Cardiac fibroblast (primary cell): ENCODE data around the gene SCRN1.
"Not testable (repeated sequence)": the region's sequence is repeated elsewhere in the genome, so short reads cannot be mapped to it uniquely, and the experiment has no call there.

Source experiments
- DNase-seq, 2 donors: peaks; one replicate each; pipeline versions ENCODE4 v3.0.0 to v3.0.0-alpha.2; 2010; ENCODE audit warnings: low read depth in 2 of 2
- H3K4me3 ChIP-seq, 2 donors: replicated peaks in 1 of 2; 1 replicate in 1 of 2; 2 replicates in 1 of 2; pipeline ENCODE4 v1.5.1; 2011; ENCODE audit warnings: low read depth in 2 of 2, low read length in 2 of 2, mild to moderate bottlenecking in 2 of 2, moderate library complexity in 1 of 2
- TF ChIP-seq, protein P1 (sequence below): IDR thresholded peaks from one replicate; pipeline ENCODE4 v1.5.1; 2011; ENCODE audit warnings: low read depth, mild to moderate bottlenecking, low read length, inconsistent platforms

Gene SCRN1

DNA sequence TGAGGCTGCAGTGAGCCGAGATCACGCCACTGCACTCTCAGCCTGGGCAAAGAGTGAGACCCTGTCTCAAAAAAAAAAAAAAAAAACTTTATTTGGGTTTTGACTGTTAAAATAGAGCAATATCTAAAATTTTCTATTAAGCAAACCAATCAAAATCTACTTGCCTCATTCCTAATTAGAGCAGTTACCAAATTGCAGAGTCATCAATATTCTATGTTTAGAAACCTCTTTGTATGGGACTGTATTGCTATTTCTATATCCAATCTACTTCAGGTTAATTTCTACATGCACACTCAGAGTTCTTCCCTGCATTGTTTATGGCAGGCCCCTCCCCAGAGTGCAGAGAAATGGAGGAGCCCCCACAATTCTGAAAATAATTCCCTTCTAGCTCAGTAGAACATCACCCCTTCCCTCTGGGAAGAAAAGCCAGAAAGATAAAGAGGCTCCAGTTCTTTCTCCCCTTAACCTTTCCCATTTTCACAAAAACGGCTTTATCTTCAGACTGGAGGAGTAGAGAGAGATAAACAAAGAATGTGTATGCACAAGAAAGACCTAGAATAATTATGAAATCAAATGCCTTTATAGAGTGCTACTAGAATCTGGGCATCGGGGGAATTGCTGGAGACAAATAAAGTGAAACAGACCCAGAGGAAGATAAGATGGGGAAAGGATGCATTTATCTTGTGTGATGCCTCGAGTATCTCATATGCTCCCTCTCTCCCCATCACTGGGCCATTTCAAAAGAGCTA, 17.9 kb downstream of the SCRN1 start:
- DNase-seq: peak in 1 of 2 donors; percentile 41
- TF ChIP-seq, protein P1, sequence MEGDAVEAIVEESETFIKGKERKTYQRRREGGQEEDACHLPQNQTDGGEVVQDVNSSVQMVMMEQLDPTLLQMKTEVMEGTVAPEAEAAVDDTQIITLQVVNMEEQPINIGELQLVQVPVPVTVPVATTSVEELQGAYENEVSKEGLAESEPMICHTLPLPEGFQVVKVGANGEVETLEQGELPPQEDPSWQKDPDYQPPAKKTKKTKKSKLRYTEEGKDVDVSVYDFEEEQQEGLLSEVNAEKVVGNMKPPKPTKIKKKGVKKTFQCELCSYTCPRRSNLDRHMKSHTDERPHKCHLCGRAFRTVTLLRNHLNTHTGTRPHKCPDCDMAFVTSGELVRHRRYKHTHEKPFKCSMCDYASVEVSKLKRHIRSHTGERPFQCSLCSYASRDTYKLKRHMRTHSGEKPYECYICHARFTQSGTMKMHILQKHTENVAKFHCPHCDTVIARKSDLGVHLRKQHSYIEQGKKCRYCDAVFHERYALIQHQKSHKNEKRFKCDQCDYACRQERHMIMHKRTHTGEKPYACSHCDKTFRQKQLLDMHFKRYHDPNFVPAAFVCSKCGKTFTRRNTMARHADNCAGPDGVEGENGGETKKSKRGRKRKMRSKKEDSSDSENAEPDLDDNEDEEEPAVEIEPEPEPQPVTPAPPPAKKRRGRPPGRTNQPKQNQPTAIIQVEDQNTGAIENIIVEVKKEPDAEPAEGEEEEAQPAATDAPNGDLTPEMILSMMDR: no peak
- H3K4me3 ChIP-seq: no peak overlapping the region

DNA sequence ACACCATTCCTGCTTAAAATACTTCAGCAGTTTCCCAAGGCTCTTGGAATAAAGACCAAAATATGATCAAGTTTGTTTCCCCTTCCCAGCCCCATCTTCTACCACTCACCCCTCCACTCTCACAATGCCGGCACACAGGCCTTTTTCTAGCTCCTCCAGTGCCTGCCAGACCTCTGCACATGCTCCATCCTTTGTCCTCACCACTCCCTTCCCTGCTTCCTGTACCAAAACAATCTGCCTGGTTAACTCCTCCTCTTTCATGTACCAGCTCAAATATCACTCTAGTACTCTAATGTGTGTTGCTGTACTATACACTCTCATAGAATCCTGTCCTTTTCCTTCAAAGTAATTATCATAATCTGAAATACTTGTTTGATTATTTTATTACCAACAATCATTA, 19.4 kb downstream of the SCRN1 start:
- no peak for DNase-seq
- H3K4me3 ChIP-seq: no peak overlapping the region
- TF ChIP-seq, protein P1: no peak

DNA sequence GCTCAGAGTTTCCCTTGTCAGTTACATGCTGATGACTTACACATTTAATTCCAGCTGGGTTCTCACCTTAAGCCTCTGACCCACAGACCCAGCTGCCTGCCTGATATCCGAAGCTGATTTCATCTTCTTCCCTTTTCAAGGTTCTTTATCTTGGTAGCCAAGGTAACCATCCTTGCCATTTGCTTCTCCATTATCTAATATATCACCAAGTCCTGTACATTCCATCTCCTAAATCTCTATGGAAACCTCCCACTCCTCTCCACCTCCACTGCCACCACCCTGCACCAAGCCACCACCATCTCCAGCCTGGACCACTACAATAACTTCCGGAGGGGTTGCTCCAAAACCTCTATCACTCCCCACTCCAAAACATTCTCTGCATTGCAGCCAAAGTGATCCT, 19.9 kb downstream of the SCRN1 start:
- TF ChIP-seq, protein P1: no peak
- no peak for DNase-seq
- H3K4me3 ChIP-seq: no peak overlapping the region

DNA sequence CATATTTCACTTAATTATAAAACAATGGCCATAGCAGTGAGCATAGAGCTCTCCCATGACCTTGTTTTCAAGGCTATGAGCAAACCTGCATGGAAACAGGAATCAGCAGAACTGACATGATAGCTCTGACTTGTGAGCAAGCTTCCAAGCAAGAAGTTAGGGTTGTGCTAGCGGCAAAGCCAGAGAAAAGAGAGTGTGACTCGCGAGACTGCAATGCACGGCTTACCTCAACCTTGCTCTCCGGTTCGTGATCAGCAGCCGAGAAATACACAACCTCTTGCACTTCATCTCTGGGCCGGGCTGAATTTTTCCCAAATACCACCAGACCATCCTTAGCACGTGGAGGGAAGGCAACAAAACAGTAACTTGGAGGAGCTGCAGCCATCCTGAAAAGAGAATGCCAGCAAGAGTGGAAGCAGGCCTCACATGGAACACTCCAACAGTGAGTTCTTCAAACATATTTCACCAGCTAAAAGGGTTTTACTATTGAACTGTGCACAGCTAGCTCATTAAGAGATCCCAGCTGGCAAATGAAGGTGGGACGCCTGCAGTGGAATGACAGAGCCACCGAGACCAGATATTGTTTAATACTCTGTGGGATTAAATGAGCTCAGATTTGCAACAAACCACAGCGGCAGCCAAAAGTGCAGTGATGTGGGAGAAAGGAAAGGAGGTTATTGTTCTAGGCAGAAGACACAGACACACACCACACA, 20.8 kb downstream of the SCRN1 start:
- TF ChIP-seq, protein P1: no peak
- no peak overlapping the region for H3K4me3 ChIP-seq
- DNase-seq: peak; percentile 62 to 70

DNA sequence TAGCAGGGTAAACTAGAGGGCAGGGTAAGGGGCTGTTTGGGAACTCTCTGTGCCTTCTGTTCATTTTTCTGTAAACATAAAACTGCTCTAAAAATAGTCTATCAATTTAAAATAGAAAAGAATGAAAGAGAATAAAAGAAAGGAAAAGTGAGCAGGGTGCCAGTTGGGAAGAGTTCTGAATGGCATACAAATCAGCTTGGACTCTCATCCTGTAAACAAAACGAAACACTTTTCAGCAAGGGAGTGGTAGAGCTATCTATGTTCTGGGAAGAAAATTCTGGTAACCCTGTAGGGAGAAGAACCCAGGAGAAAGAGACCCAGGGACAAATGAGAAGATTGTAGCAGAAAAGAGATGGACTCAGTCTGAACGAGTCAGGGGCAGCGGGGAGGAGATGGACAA, 24.6 kb downstream of the SCRN1 start:
- DNase-seq: no peak
- no peak overlapping the region for H3K4me3 ChIP-seq
- TF ChIP-seq, protein P1: no peak

DNA sequence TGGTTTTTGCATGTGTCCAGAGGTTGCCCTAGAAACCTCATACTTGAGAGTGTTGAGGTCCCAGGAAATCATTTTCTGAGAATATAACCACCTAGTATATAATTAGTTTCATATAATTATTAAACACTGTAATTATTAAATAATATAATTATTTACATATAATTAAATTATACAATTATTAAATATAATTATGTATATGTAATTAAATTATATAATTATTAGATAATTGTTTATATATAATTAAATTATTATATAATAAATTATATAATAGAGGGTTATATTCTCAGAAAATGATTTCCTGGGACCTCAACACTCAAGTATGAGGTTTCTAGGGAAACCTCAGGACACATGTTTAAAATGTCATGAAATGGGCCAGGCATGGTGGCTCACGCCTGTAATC, 27.6 kb downstream of the SCRN1 start:
- H3K4me3 ChIP-seq: no peak overlapping the region
- TF ChIP-seq, protein P1: no peak
- DNase-seq: no peak

DNA sequence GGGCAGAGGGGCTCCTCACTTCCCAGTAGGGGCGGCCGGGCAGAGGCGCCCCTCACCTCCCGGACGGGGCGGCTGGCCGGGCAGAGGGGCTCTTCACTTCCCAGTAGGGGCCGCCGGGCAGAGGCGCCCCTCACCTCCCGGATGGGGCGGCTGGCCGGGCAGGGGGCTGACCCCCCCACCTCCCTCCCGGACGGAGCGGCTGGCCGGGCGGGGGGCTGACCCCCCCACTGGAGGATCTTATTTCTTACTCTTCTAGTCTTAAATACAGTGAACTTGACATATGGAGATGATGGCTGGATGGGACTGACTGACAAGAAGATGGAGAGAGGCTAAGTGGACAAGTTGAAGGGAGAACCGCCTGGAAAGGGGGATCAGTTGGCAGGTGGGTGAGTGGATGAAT, 28.0 kb downstream of the SCRN1 start:
- DNase-seq, H3K4me3 ChIP-seq: not testable (repeated sequence)
